Measurements from ENCODE around the gene ARL4C.

DNA sequence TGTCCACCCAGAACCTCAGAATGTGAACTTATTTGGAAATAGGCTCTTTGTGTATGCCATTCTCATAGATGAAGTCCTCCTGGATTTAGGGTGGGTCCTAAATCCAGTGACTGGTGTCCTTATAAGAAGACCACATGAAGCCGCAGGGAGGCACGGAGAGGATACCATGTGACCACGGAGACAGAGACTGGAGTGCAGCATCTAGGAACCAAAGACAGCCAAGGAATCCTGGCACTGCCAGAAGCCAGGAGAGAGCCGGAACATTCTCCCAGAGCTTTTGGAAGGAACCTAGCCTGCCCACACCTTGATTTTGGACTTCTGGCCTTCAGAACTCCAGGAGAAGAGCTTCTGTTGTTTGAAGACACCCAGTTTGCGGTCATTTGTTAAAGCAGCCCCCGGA lies 49.7 kb downstream of the ARL4C start:
- TF ChIP-seq CTCF (IDR thresholded peaks at IDR 0.05; ENCODE audit: insufficient read depth, low read length, poor library complexity, severe bottlenecking) = no peak
- no peak for TF ChIP-seq EZH2phosphoT487 (conservative IDR thresholded peaks at IDR 0.05; ENCODE audit: low read length)

Data from SU-DHL-6 (cell line).